CD4-positive, alpha-beta T cell treated with Interleukin-21 for 1 hour (primary cell): ENCODE results near the gene RABGAP1L.
"Not testable (repeated sequence)": the region's sequence is repeated elsewhere in the genome, so short reads cannot be mapped to it uniquely, and the experiment has no call there.

Experiments
- DNase-seq: peaks from one replicate; pipeline ENCODE4 v3.0.0-alpha.2; 2020

RABGAP1L gene

DNA sequence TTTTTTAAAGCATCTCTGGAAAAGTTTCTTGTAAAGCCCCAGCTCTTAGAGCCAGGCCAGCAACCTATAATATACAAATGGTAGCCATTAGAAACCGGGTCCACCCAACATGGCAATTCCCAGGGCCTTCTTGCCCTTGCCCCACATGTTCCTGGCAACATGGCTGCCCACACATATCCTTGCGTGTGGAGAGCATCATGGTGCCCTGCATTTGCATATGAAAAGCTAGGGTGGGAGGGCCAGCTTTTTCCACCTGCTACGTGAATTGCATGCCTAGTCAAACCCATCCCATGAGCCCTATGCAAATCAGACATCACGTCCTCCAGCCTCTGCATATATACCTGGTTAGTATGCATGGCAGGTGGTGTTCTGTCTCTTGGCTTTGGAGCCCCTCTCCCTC is 88.2 kb downstream of the RABGAP1L start:
- DNase-seq = no peak

GRCh38 chr1:174248041-174248440 is 88.7 kb downstream of the RABGAP1L start:
- no peak for DNase-seq

DNA sequence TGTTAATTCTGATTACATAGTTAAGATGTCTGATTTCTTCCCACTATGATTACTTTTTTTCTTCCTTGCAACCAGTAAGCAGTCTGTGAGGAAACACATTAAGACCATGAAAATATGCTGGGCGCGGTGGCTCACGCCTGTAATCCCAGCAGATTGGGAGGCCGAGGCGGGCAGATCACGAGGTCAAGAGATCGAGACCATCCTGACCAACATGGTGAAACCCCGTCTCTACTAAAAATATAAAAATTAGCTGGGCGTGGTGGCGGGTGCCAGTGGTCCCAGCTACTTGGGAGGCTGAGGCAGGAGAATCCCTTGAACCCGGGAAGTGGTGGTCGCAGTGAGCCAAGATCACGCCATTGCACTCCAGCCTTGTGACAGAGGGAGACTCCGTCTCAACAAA is 97.1 kb downstream of the RABGAP1L start:
- DNase-seq = not testable (repeated sequence)

- peak; percentile 55 for DNase-seq
Measured at GRCh38 chr1:174258148-174258550, 98.8 kb downstream of the RABGAP1L start.

DNA sequence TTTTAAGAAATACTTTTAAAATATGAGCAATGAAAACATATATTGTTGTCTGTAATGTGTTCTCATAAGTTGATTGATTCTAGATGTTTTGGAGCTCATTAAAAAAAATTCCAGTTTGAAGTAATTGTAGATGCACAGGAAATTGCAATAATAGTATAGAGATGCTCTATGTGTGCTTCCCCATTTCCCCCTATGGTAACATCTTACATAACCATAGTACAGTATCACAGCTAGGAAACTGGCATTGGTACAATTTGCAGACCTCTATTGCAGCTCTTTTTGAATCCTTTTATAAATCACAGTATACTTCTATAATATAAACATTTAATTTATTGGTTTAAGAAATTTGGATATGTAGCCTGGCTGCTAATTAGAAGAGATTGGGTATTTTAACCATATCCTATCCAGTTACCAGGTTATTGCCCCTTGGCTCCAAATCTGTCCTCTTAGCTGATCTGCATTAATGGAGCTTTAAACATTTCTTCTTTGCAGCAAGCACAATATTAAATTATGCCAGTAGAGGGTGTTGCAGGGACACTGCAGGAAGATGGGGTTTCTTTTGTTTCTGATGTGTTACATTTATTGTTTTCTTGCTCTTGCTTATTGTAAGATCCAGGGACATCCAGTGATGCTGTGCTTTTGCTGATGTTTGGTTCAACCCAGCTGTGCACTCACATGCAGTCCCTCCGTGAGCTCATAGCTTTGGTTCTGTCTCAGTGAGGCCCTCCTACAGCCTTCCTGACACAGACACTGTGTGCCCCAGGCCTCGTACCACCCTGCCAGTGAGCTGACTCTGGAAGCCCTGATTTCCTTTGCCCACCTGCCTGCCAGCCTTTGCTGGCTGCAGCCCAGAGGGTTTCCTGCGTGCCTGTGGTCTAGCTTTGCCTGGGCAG is 103.3 kb downstream of the RABGAP1L start:
- peak; percentile 42 for DNase-seq

DNA sequence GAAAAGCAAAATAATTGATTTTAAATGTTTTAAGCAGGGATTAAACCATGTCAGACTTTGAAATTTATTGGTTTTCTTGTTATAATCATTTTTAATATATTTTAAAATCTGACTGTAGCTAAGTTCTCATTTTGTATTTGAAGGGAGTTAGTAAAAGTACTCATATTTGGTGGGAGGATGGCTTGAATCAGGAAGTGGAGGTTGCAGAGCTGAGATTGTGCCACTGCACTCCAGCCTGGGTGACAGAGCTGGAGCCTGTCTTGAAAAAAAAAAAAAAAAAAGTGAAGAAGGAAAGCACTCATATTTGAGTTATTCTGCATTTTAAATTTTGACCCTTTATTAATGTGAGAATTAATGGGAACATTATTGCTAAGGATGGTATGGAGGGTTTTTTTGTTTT is 106.0 kb downstream of the RABGAP1L start:
- DNase-seq = no peak

GRCh38 chr1:174266476-174266875 is 107.2 kb downstream of the RABGAP1L start:
- no peak for DNase-seq

DNA sequence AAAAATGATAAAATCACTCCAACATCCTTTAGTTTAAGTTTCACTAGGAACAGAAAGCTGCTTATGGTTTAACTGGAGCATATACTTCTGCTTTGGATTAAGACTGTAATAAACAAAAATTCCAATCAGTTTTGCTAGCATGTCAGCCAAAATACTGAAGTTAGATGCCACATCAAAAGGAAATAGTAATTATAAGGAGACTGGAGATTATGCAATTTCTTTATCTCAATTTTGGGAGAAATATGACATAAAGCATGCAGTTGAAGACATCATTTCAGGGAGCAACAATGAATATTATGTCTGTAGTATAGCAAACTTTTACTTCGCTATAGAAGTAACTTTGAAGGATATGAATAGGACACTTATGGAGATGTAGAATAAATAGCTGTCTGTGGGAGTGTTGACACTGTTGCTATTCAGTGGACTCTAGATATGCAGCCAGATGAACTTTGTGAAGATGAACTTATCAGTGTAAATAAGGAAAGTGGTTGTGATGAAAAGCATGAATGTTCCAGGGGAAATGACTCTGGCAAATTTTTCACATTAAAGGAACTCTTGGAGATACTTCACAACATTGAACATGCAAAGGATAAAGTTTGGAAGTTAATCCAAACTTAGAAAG is 107.8 kb downstream of the RABGAP1L start:
- DNase-seq = no peak

- DNase-seq = no peak
Measured at GRCh38 chr1:174269989-174270651, 110.8 kb downstream of the RABGAP1L start.

- no peak for DNase-seq
Measured at GRCh38 chr1:174273190-174273589, 113.9 kb downstream of the RABGAP1L start.

GRCh38 chr1:174273776-174274175 is 114.5 kb downstream of the RABGAP1L start:
- no peak for DNase-seq

GRCh38 chr1:174274452-174274851 is 115.1 kb downstream of the RABGAP1L start:
- no peak for DNase-seq

GRCh38 chr1:174274884-174275283 is 115.6 kb downstream of the RABGAP1L start:
- DNase-seq = no peak

GRCh38 chr1:174276087-174276486 is 116.8 kb downstream of the RABGAP1L start:
- no peak for DNase-seq

- DNase-seq = no peak
Measured at GRCh38 chr1:174284052-174284451, 124.7 kb downstream of the RABGAP1L start.

DNA sequence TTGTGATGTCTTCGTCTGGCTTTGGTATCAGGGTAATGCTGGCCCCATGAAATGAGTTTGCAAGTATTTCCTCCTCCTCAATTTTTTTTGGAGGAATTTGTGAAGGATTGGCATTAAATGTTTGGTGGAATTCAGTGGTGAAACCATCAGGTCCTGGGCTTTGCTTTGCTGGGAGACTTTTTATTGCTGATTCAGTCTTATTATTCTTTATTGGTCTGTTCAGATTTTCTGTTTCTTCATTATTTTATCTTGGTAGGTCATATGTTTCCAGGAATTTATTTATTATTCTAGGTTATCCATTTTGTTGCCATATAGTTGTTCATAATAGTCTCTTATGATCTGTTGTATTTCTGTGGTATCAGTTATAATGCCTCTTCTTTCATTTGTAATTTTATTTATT is 126.7 kb downstream of the RABGAP1L start:
- DNase-seq = no peak

GRCh38 chr1:174289644-174290310 is 130.5 kb downstream of the RABGAP1L start:
- DNase-seq = no peak

DNA sequence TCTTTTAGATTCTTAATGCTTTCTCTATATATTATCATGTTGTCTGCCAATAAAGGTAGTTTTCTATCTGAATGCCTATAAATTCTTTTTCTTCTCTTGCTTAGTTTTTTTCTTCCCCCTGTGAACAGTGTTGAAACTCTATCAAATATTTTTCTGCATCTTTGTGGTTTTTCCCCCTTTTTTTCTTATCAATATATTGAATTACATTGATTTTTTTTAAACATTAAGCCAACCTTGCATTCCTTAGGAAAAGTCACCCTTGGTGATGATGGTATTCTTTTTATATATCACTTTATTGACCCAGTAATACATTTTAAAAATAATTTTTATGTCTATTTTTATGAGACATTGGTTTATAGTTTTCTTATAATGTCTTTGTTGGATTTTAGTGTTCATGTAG is 131.7 kb downstream of the RABGAP1L start:
- no peak for DNase-seq

DNA sequence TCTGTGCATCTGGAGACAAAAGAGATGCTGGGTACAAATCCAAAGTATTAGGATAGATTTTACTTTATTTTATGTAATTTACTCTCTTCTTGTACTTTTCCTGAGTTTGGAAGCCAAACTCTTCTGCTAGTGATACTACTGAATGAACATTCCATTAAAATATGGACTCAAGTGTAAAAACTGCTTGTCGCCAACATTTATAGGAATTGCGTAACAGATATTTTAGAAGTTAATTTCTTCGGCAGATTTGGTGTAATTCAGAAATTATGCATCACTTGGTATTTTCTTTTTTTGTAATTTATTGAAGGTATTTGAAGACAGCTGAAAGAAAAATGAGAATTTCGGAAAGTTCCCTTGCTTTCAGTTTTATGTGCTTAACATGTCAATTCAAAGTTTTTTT is 137.0 kb downstream of the RABGAP1L start:
- DNase-seq = no peak

- DNase-seq = no peak
Measured at GRCh38 chr1:174297351-174297750, 138.0 kb downstream of the RABGAP1L start.

DNA sequence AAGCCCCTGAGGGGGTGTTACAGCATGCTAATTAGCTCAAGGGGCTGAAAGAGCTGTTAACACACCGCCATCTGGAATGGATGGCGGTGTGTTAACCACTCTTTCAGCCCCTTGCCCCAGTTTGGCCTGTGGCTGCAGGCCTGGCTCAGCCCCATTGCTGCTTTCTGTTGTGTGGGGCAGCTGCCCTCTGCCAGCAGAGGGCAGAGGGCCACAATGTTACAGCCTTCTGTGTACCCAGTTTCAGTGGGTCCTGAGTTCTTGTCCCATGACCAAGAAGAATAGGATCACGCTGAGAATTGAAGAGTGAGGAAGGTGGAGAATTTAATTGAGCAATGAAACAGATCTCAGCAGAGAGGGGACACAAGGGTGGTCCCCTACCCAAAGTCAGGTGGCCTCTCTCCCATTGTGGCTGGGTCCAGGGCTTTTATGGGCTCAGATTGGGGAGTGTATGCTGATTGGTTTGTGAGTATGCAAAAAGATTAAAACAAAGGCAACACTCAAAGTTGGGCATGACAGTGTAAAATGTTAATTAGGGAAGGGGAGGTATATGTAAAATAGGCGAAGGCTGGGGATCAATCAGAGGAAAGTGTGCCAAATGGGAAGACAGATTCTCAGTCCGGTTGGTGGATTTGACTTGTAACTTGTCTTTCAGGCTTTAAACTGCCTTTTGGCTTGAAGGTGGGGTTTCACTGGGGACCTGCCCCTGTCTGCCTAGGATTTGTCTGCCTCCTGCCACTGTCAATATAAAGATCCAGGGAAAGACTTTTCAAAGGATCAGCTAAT is 142.2 kb downstream of the RABGAP1L start:
- DNase-seq = no peak

DNA sequence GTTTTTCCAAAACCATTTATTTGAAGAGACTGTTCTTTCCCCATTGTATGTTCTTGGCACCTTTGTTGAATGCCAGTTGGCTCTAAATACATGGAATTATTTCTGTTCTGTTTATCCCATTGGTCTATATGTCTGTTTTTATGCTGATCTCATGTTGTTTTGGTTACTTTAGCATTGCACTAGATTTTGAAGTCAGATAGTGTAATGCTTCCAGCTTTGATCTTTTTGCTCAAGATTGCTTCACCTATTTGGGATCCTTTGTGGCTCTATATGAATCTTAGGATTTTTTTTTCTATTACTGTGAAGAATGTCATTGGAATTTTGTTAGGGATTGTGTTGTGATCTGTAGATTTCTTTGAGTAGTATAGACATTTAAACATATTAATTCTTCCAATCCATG is 149.3 kb downstream of the RABGAP1L start:
- no peak for DNase-seq
